Stimulated activated CD8-positive, alpha-beta memory T cell treated with anti-CD3 and anti-CD28 coated beads, Interleukin-4, amount 100 ng/mL, for 48 hours (primary cell): ENCODE results near the gene CLCN3.
"Not testable (repeated sequence)": the region's sequence is repeated elsewhere in the genome, so short reads cannot be mapped to it uniquely, and the experiment has no call there.

ENCODE experiments used
- DNase-seq: peaks from one replicate; pipeline ENCODE4 v3.0.0-alpha.2; 2020

The CLCN3 gene

GRCh38 chr4:169618286-169618685 lies 2.1 kb upstream of the CLCN3 start:
- no peak for DNase-seq

DNA sequence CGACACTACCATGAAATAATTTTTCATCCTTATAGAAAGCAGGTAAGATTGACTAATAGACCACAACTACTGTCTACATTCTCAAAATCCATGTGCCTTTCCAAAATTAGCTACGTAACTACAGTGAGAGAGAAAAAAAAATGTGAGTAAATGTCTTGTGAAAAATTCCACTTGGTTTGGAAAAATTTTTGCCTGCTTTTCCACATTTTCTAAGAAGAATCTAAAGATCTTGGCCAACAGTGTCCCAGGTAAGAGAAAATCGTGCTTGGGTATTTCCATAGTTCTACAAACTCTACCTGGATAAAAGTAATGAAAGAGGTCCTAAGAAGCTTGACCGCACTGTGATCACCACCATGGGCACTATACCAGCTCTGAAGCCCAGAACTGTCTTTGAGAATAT lies 1.4 kb upstream of the CLCN3 start:
- no peak for DNase-seq

- DNase-seq = peak; percentile 61
These were observed 840 bp upstream of the CLCN3 start for GRCh38 chr4:169619518-169619957.

DNA sequence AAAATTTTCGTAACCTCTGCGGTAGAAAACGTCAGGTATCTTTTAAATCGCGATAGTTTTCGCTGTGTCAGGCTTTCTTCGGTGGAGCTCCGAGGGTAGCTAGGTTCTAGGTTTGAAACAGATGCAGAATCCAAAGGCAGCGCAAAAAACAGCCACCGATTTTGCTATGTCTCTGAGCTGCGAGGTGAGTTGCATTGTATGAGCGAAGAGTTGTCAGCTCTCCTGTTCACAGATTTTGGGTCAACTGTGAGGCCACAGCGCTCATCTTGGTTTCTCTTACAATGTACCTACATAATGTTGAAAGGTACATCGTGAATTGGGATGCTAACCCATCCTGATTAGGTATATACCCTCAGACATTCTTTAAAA lies 486 bp downstream of the CLCN3 start:
- DNase-seq = peak; percentile 43

DNA sequence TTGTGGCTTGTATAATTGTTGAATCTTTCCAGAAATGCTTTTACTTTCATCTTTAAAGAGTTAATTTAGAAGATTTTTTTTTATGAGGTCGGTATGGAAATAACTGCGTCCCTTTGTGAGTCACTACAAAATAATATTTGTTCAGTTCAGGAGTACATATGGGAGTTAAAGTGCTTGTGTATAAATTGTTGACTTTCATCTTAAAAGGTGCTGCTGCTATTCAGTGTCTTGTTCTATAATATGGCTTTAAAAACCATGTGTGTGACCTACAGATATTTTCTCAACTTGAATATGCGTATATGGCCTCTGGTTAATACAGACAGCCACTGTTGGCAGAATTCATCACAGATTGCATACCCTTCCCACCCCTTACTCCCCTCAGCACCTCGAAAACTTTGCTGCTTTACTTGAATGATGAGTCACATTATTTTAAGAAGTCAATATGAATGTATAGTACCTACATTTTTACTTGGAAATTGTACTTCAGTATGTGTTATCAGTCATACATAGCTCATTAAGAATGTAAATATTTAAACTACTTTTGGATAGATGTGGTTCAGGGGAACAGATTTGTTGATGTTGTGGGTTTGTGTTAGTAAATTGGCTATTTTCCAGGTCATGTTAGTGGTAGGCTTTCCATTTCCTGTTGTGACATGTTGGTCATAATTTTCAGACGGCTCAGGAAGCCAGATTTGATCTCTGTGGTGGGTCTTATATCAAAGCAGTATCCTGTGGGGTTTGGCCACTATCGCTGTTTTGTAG lies 1.5 kb downstream of the CLCN3 start:
- DNase-seq = no peak

DNA sequence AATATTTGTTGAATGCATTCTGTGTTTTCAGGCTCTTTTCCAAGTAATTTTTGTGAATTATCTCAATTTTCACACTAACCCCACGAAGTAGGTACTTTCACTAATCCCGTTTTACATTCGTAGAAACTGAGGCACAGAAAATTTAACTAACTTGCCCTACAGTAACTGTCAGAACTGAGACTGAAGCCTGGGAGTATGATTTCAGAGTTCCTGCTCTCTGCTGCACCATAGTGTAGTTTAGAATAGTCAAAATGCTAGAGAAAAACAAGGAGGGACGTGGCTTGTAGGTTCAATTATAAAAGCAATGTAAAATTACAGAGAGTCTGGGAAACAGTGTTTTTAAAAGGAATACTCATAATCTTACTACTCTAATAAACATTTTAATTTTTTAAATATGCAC lies 2.2 kb downstream of the CLCN3 start:
- no peak for DNase-seq

DNA sequence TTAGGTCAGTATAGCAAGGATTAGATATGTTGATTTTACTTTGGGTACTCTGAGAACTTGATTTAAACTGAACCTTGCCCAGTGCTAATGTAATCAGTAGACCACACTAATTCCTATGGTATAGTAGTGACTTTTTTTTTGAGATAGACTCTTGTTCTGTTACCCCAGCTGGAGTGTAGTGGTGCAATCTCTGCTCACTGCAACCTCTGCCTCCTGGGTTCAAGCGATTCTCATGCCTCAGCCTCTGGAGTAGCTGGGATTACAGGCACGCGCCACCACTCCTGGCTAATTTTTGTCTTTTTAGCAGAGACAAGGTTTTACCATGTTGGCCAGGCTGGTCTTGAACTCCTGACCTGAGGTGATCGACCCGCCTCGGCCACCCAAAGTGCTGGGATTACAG lies 3.6 kb downstream of the CLCN3 start:
- not testable (repeated sequence) for DNase-seq

GRCh38 chr4:169625886-169626285 lies 5.5 kb downstream of the CLCN3 start:
- DNase-seq = no peak

DNA sequence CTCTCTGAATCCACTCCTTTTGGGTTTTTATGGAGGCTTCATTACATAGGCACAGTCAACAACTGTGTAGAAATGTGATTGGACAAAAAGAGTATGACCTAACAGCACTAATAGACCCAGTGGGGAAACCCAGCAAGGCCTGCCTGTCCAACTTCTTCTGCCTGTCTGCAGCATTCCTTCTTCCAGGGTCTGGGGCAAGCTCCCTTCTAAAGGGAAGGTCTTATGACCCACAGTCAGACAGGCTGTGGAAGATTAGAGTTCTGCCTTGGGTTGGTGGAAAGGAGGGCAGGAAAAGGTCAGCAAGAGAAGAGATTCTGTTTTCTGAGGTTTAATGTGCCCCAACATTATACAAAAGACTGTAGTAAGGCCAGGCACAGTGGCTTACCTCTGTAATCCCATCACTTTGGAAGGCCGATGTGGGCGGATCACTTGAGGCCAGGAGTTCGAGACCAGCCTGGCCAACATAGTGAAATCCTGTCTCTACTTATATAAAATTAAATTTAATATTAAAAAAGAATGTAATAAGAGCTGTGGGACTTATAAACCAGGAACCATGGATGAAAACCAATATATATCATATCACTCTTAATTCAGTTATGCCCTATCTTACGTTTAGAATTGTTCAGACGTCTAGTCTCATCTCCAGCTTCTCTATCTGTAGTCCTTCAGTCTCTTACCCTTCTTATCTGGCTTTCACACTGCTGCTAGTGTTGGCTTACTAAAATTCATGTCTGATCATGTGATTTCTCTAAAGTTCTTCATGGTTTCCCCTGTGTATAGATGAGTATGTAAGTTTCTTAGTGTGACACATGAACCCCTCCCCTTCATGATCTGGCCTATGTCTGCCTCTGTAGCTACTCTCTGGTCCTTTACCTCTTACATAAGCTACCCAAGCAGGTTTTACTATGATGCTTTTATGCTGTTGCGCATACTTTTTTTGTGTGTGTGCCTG lies 6.2 kb downstream of the CLCN3 start:
- no peak for DNase-seq

- DNase-seq = no peak
These were observed 6.9 kb downstream of the CLCN3 start for GRCh38 chr4:169627307-169627706.

GRCh38 chr4:169628579-169628978 lies 8.2 kb downstream of the CLCN3 start:
- no peak for DNase-seq

- no peak for DNase-seq
These were observed 9.7 kb downstream of the CLCN3 start for GRCh38 chr4:169630069-169630468.

GRCh38 chr4:169632896-169633295 lies 12.5 kb downstream of the CLCN3 start:
- no peak for DNase-seq

DNA sequence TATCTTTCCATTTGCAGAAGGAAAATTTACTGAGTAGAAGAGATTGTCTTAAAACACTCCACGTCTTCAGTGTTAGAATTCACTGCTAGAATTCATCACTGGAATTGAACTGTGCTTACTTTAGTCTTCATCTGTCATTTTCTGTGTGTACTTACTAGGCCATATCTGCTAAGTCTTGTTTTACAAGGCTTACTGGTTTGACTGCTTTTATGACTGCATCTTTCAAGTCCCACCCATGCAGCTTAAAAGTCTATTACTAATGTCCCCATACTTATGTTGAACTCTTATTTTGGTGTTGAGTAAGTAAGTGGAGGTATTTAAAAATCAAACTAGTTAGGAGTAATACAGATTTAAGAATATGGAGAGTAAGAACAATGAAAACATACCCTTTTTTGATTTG lies 14.6 kb downstream of the CLCN3 start:
- DNase-seq = no peak

GRCh38 chr4:169640261-169640870 lies 20.0 kb downstream of the CLCN3 start:
- no peak for DNase-seq

DNA sequence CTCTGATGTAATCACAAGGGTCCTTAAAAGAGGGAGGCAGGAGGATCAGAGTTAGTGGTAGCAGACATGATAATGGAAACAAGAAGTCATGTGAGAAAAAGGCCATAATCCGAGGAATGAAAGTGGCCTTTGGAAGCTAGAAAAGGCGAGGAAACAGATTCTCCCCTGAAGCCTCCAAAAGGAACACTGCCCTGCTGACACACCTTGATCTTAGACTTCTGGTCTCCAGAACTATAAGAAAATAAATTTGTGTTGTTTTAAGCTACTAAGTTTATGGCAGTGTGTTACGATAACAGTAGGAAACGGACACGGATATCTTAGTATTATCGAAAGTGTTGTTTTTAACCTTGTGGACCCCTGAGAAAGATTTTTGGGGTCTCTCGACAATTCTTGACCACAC lies 24.4 kb downstream of the CLCN3 start:
- DNase-seq = no peak

- DNase-seq = no peak
These were observed 25.2 kb downstream of the CLCN3 start for GRCh38 chr4:169645627-169646026.

GRCh38 chr4:169649545-169650226 lies 29.3 kb downstream of the CLCN3 start:
- DNase-seq = no peak

DNA sequence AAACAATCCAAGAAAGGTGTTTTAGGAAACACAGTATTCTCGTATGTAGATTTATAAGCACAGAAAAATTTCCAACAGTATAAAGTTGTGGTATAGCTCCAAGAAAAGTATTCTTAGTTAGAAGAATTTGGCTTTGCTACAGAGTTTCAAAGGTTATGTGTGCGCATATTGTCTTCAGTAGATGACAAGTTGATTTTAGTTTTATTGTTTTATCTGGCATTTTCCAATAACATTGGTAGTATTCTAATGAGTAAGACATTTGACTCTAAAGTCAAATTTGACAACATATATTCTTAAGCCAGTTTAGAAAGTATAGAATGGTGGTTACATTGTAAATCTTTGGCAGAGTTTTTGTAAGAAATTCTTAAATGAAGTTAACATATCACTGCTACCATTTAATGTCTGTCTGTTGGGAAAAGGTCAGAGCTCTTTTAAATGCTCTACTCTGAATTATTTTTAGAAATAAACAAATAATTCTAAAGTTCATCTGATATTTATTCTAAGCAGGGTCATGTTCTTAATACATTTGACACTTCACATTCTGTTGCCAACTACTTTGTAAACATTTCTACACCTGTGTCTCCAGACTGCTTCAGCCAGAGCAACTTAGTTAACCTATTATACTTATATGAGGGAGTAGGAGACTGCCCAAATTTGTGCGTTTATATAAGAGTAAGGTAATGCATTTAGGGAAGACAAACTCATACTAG lies 30.0 kb downstream of the CLCN3 start:
- no peak for DNase-seq

DNA sequence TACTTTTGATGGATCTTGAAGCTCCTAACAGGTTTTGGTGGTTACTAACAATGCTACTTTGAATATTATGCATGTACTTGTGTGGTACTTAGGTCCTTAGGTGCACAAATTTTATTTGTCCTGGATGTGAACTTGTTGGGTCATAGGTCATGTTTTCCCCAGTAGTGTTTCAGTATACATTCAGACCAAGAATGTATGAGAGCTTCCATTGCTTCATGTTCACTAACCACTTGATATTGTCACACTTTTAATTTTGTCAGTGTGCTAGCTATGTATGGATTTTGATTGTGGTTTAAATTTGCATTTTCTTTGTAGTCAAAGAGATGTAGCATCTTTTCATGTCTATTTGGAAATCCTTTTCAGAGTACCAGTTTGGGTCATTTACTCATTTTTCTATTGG lies 32.2 kb downstream of the CLCN3 start:
- DNase-seq = no peak

DNA sequence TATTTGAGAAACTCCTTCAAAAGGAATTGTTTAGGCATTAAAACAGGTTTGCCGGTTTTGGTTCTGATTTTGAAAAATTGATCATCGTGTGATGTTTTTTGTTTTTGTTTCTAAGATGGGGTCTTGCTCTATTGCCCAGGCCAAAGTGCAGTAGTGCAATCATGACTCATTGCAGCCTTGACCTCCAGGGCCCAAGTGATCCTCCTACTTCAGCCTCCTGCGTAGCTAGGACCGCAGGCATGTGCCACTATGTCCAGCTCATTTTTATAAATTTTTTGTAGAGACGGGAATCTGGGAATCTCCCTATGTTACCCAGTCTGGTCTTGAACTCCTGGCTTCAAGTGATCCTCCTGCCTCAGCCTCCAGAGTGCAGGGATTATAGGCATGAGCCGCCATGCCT lies 35.0 kb downstream of the CLCN3 start:
- no peak for DNase-seq

- no peak for DNase-seq
These were observed 37.2 kb downstream of the CLCN3 start for GRCh38 chr4:169657470-169658107.
